Lower leg skin (tissue), 4 donors: ENCODE results near the gene SLBP. TPM values are rescaled to one million over a fixed set of nuclear protein-coding genes. Genes with fewer than 3 reads are reported as not detected.

Experiments
- DNase-seq, 2 donors: peaks; one replicate each; pipeline ENCODE4 v3.0.0-alpha.2; 2019; ENCODE audit warnings: low spot score in 2 of 2
- H3K4me3 ChIP-seq: fragments of 200-600 bp; sonication (generic); 2 replicates; pipeline ENCODE4 v1.5.1; 2017; ENCODE audit warnings: mild to moderate bottlenecking, low read depth; ENCODE audit not compliant: poor library complexity, severe bottlenecking
- CTCF ChIP-seq, 3 donors: fragments of 450-650 bp; IDR thresholded peaks; one replicate each; pipeline ENCODE4 v1.5.1; 2016; ENCODE audit warnings: antibody characterized with exemption in 3 of 3, mild to moderate bottlenecking in 3 of 3, moderate library complexity in 2 of 3
- POLR2A ChIP-seq, 2 donors: fragments of 450-650 bp; IDR thresholded peaks; one replicate each; pipeline ENCODE4 v1.6.1; 2016 to 2017; ENCODE audit warnings: antibody characterized with exemption in 2 of 2, mild to moderate bottlenecking in 1 of 2, moderate library complexity in 1 of 2
- WGBS, 2 donors: methylation state at CpG; one replicate each; pipeline ENCODE4 v1.1.5; 2018; 5-methylcytosine and 5-hydroxymethylcytosine counted together
- intact Hi-C: fragments of 100-400 bp; cut with DNase I; formaldehyde crosslinking; loops from one replicate; pipeline ENCODE4 v1.15.0; 2023; ENCODE audit warnings: low total_unique reads
- total RNA-seq, 4 donors: library from RNA; depleted of rRNA; stranded (reverse); fragments of >200 nt; gene quantifications; one replicate each; pipeline ENCODE4 v1.1.0, GENCODE V29; 2016

The SLBP gene
- total RNA-seq, 4 donors from 2014 or later = 45.8 to 66.9 (median 59.4) TPM

- WGBS, 2 donors = 80 to 82% methylated on average over 9 of the region's 9 CpGs
- no peak for DNase-seq
- no peak overlapping the region for H3K4me3 ChIP-seq
- intact Hi-C loops = loop anchor here (5.0 kb wide), 1 partner anchor 35 kb away; no protein-coding TSS in a partner anchor
- TF ChIP-seq POLR2A (IDR thresholded peaks at IDR 0.05) = no peak
Observed at GRCh38 chr4:1691737-1692373, 20.3 kb downstream of the SLBP start.

DNA sequence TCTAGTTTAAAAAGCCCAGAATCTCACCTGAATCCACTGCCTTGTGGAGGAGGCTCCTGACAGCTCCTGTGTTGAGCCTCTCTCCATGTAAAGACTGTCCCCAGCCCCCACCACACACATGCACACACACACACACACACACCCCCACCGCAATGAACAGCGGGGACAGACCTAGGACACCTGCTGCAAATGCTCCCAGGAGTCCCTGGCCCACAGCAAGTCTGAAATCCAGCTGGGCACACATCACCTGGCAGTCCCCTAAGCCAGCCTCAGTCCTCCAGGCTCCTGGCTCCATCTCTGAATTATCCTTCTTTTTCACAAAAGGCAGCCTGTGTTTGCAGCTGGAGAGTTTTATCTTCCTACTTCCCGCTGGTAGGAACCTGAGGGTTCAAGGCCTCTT, 21.4 kb downstream of the SLBP start:
- DNase-seq = no peak
- intact Hi-C loops = loop anchor here (5.0 kb wide), 1 partner anchor 37 kb away; no protein-coding TSS in a partner anchor
- TF ChIP-seq CTCF (IDR thresholded peaks at IDR 0.05) (no peak), POLR2A (IDR thresholded peaks at IDR 0.05) (no peak)
- 97 to 100% methylated on average over 3 of the region's 3 CpGs for WGBS, 2 donors
- no peak overlapping the region for H3K4me3 ChIP-seq

- intact Hi-C loops = no loop called here
- TF ChIP-seq CTCF (IDR thresholded peaks at IDR 0.05) (no peak), POLR2A (IDR thresholded peaks at IDR 0.05) (no peak)
- no peak overlapping the region for H3K4me3 ChIP-seq
- 47 to 52% methylated on average over 7 of the region's 7 CpGs for WGBS, 2 donors
- DNase-seq = no peak
Observed at GRCh38 chr4:1686440-1687036, 25.6 kb downstream of the SLBP start.

DNA sequence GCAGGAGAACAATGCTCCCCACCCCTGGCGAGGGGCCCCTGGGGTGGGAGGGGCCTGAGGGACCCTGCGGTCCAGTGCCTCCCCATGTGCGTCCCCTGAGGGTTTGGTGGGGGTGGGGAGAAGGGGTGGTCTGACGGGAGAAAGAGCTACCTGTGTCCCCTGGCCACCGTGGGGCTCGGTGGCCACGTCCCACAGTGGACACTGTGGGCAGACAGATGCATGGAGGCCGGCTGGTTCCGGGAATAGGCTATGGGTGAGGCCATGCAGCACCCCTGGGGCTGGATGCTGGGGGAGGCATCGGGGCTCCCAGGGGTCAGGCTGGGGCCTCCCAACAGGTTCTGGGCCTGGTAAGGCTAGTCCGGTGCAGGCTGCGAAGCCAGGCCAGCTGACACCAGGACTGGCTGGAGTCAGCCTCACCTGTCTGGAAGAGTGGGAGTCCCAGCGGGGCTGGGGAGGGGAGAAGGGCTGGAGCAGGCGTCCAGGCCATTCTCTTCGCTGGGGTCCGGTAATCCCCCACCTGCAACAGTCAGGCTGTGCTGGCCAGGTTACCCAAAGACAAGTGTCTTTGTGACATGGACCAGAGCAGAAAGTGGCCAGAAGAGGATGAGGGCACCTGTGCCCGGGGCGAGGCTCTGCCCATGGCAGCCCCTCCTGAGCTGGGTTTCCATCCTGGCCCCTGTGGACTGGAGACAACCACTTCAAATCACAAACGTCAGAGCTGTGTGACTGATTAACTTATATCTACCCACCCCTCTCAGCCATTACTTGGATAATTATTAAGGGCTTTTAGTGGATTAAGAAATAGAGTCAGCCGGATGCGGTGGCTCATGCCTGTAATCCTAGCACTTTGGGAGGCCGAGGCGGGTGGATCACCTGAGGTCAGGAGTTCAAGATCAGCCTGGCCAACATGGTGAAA, 26.6 kb downstream of the SLBP start:
- WGBS, 2 donors = 78 to 84% methylated on average over 13 to 22 of the region's 23 CpGs
- intact Hi-C loops = no loop called here
- no peak overlapping the region for H3K4me3 ChIP-seq
- TF ChIP-seq POLR2A (IDR thresholded peaks at IDR 0.05) = no peak
- no peak for TF ChIP-seq CTCF (IDR thresholded peaks at IDR 0.05)
- DNase-seq = no peak

- intact Hi-C loops = no loop called here
- peak overlapping the region; percentile 21 for H3K4me3 ChIP-seq
- WGBS, 2 donors = 38 to 80% methylated on average over 3 to 31 of the region's 66 CpGs
- TF ChIP-seq POLR2A (IDR thresholded peaks at IDR 0.05) (no peak), CTCF (IDR thresholded peaks at IDR 0.05) (no peak)
- peak; percentile 88 to 98 for DNase-seq
Observed at GRCh38 chr4:1684506-1685234, 27.4 kb downstream of the SLBP start.
